HEK293T (cell line): ENCODE measurements around the gene PFN4.
"Not testable (repeated sequence)": the region's sequence is repeated elsewhere in the genome, so short reads cannot be mapped to it uniquely, and the experiment has no call there.

Source experiments
- FOXM1 ChIP-seq: fragments of 450-650 bp; IDR thresholded peaks from 2 replicates; pipeline ENCODE4 v1.6.1; 2017; ENCODE audit warnings: mild to moderate bottlenecking, borderline replicate concordance
- PKNOX1 ChIP-seq: fragments of 450-650 bp; IDR thresholded peaks from 2 replicates; pipeline ENCODE4 v1.6.1; 2016
- SUZ12 ChIP-seq: fragments of 450-650 bp; IDR thresholded peaks from 2 replicates; pipeline ENCODE4 v1.6.1; 2016; ENCODE audit warnings: mild to moderate bottlenecking

GRCh38 chr2:24109431-24109830 is 13.7 kb downstream of the PFN4 start:
- TF ChIP-seq SUZ12, FOXM1, PKNOX1: not testable (repeated sequence)
